KOPT-K1 (cell line): ENCODE data around the gene ACTL7A.
"Not testable (repeated sequence)": the region's sequence is repeated elsewhere in the genome, so short reads cannot be mapped to it uniquely, and the experiment has no call there.

Source experiments
- H3K27ac ChIP-seq: fragments of 200-600 bp; sonication (generic); 2 replicates; pipeline ENCODE4 v1.5.1; 2016; ENCODE audit warnings: antibody characterized with exemption, mild to moderate bottlenecking, low read depth, low read length; ENCODE audit not compliant: poor library complexity, severe bottlenecking
- H3K36me3 ChIP-seq: fragments of 200-600 bp; sonication (generic); 2 replicates; pipeline ENCODE4 v1.5.1; 2017; ENCODE audit warnings: antibody characterized with exemption, mild to moderate bottlenecking, low read length, moderate library complexity; ENCODE audit not compliant: insufficient read depth
- H3K9me3 ChIP-seq: fragments of 200-600 bp; sonication (generic); 2 replicates; pipeline ENCODE4 v1.5.1; 2017; ENCODE audit warnings: antibody characterized with exemption, low read length, mild to moderate bottlenecking; ENCODE audit not compliant: insufficient read depth, poor library complexity, severe bottlenecking

The ACTL7A gene

DNA sequence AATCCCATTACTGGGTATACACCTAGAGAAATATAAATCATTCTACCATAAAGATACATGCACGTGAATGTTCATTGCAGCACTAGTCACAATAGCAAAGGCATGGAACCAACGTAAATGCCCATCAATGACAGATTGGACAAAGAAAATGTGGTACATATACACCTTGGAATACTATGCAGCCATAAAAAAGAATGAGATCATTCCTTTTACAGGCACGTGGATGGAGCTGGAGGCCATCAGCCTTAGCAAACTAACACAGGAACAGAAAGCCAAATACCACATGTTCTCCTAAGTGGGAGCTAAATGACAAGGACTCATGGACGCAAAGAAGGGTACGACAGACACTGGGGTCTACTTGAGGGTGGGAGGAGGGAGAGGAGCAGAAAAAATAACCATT lies 22.5 kb upstream of the ACTL7A start:
- H3K36me3 ChIP-seq, H3K27ac ChIP-seq, H3K9me3 ChIP-seq: not testable (repeated sequence)

DNA sequence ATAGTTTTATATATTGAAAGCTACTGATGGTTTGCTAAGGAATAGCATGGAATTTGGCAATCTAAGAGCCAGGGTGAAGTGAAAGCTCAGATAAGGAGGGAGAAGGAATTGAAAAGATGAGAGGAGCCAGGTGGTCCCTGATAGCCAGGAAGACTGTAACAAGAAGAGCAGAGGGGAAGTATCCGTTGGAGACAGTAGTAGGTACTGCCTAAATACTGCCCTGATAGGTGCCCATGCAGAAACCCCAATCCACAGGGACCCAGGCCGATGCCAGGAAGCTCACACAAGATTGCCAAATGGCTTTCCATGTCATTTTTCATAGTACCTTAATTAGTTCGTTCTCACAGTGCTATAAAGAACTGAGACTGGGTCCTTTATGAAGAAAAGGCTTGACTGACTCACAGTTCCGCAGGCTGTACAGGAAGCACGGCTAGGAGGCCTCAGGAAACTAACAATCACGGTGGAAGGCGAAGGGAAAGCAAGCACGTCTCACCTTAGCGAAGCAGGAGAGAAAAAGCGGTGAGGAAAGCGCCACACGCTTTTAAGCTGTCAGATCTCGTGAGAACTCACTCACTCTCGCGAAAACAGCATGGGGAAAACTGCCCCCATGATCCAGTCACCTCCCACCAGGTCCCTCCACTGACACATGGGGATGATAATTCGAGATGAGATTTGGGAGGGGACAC lies 19.3 kb upstream of the ACTL7A start:
- Histone ChIP-seq H3K9me3 (no peaks in the 10 kb centered on the region), H3K36me3 (no peaks in the 10 kb centered on the region), H3K27ac (no peak overlapping the region)

DNA sequence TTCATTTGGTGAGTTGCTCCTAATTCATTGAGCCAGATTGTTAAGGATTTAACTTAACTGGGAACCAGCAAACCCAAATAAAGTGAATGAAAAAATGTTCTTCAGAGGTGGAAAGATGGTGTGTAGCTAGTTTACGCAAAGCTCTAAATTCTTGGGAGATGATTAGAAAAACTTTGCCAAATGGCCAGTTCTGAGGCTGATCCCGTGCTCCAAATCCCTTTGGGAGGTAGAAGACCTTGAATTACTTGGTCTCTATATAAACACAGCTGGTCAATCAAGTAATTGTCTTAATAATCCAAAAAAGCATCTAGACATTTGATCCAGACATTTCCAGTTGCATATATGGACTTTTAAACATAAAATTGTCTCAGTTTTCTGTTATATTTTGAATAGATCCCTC lies 17.7 kb upstream of the ACTL7A start:
- no peaks in the 10 kb centered on the region for H3K9me3 ChIP-seq
- no peak overlapping the region for H3K27ac ChIP-seq
- H3K36me3 ChIP-seq = no peaks in the 10 kb centered on the region

DNA sequence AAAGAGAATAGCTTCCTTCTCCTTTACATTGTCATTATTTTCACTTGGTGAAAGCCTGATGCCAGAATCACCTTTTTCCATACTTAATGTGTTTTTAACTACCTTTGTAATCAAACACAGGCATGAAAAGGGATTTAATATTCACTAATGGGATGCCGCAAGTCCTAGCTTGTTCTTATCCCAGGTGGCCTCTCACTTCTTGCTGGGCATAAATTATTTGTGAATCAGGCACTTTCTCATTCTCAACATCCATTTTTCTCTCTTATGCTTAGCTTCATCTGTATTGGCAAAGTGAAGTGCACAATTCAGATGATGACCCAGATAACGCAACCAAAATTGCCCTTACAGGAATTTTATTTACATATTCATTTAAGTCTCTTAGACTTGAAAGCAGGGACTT lies 17.2 kb upstream of the ACTL7A start:
- H3K9me3 ChIP-seq = no peaks in the 10 kb centered on the region
- H3K36me3 ChIP-seq = no peaks in the 10 kb centered on the region
- no peak overlapping the region for H3K27ac ChIP-seq

DNA sequence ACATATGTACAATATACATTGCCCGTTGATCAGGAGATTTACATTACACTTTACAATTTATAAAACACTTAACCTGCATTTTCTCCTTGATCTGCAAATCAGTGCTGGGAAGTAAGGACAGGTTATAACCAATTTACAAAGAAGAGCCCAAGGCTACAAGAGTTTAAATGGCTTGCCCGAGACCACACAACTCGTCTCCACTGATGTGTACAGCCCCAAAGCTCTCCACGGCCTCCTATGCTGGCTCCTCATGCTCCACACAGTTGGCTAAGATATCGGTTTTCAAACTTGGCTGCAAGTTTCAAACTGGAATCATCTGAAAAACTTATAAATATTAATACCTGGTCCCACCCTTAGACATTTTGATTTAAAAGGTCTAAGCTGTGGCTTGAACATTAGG lies 16.6 kb upstream of the ACTL7A start:
- Histone ChIP-seq H3K36me3 (no peaks in the 10 kb centered on the region), H3K27ac (no peak overlapping the region), H3K9me3 (no peaks in the 10 kb centered on the region)

DNA sequence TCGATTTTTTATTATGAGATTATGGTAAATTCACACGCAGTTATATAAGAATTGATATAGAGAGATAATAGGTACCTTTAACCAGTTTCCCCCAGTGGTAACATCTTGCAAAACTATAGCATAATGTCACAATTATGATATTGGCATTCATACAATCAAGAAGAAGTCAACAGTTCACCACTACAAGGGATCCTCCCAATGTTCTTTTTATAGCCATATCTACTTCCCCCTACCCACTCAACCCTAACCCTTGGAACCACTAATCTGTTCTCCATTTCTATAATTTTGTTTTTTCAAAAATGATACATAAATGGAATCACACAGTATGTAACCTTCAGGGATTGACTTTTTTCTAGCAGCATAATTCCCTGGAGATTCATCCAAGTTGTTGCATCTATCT lies 16.1 kb upstream of the ACTL7A start:
- no peaks in the 10 kb centered on the region for H3K36me3 ChIP-seq
- H3K9me3 ChIP-seq = no peaks in the 10 kb centered on the region
- H3K27ac ChIP-seq = no peak overlapping the region

DNA sequence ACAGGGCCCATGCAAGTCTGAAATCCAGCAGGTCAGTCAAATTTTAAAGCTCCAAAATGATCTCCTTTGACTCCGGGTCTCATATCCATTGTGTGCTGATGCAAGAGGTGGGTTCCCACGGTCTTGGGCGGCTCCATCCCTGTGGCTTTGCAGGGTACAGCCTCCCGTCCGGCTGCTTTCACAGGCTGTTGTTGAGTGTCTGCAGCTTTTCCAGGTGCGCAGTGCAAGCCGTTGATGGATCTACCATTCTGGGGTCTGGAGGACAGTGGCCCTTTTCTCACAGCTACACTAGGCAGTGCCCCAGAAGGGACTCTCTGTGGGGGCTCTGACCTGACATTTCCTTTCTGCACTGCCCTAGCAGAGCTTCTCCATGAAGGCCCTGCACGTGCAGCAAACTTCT lies 13.8 kb upstream of the ACTL7A start:
- H3K36me3 ChIP-seq, H3K27ac ChIP-seq, H3K9me3 ChIP-seq: not testable (repeated sequence)

DNA sequence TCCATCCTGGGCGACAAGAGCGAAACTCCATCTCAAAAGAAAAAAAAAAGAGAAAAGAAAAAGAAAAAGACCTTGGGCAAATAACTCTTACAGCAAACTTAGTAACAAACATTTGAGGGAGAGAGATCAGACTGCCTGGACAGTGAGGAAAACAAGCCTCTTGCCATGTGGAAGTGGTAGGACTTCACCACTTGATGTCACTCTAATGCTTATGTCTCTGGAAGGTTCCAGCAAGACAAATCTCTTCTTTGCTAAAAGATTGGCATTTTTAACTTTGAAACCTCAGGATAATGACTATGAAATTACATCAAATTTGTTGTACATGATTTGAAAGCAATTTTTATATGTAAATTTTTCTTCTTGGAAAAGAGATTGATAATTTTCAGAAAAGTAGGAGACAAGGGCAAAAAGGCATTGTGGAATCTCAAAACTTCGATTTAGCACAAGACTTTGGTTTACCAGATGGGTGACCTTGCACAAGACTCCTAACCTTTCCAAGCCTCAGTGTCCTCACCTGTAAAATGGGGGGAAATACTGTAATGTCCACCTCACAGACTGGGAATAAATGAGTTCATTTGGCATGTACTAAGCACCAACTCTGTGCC lies 11.7 kb upstream of the ACTL7A start:
- H3K9me3 ChIP-seq = no peaks in the 10 kb centered on the region
- no peak overlapping the region for H3K27ac ChIP-seq
- H3K36me3 ChIP-seq = no peaks in the 10 kb centered on the region

DNA sequence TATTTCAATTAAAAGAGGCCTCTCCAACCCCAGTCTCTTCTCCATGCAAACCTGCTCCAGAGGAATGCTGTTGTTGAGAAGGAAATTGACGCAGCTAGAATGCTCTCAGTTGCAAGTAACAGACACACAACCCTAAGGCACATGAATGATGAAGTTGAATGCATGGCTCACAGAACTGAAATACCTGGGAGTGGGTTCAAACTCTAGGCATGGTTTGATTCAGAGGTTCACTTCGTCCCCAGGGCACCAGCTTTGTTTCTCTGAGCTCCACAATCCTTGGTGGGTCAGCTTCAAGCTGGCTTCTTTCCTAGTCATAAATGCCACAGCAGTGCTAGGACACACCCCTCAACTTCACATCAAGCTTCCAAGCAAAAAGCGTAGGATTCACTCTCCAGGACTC lies 10.9 kb upstream of the ACTL7A start:
- H3K9me3 ChIP-seq = no peaks in the 10 kb centered on the region
- no peak overlapping the region for H3K27ac ChIP-seq
- H3K36me3 ChIP-seq = no peaks in the 10 kb centered on the region

DNA sequence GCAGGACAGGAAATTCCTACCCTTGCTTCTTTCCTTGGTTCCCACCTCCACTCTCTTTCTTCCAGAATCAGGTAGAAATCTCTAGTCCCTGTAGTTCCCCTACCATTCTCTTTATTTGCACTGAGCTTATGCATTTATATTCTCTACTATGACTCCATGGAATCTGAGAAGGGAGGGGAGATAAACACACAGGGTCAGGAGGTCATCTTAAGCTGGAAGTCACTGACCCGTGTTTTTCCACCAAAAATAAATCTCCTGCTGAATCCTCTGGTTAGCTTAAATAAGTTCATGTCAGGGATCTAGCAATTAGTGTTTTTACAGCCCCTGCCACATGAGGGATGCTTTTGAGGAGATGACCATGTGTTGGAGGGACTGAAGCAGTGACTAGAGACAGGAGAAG lies 10.0 kb upstream of the ACTL7A start:
- Histone ChIP-seq H3K36me3 (no peaks in the 10 kb centered on the region), H3K9me3 (no peaks in the 10 kb centered on the region), H3K27ac (no peak overlapping the region)

DNA sequence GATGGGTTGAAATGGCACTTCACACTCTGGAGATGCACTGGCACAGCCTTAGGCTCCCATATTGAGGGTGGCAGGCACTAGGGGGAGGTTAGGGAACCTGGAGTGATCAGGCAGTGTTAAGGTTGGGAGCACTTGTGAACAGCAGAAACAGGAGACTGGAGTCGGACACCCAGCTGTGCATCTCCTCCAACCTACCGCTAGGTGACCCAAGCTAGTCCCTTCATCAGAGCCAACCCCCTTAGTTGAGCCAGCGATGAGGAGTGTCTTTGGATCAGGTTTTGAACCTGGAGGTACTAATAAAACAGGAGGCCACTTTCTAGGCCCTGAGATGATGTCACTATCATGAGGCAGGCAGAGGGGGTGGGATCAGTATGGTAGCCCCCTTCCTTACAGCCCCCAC lies 8.0 kb upstream of the ACTL7A start:
- no peaks in the 10 kb centered on the region for H3K9me3 ChIP-seq
- no peaks in the 10 kb centered on the region for H3K36me3 ChIP-seq
- H3K27ac ChIP-seq = no peak overlapping the region

DNA sequence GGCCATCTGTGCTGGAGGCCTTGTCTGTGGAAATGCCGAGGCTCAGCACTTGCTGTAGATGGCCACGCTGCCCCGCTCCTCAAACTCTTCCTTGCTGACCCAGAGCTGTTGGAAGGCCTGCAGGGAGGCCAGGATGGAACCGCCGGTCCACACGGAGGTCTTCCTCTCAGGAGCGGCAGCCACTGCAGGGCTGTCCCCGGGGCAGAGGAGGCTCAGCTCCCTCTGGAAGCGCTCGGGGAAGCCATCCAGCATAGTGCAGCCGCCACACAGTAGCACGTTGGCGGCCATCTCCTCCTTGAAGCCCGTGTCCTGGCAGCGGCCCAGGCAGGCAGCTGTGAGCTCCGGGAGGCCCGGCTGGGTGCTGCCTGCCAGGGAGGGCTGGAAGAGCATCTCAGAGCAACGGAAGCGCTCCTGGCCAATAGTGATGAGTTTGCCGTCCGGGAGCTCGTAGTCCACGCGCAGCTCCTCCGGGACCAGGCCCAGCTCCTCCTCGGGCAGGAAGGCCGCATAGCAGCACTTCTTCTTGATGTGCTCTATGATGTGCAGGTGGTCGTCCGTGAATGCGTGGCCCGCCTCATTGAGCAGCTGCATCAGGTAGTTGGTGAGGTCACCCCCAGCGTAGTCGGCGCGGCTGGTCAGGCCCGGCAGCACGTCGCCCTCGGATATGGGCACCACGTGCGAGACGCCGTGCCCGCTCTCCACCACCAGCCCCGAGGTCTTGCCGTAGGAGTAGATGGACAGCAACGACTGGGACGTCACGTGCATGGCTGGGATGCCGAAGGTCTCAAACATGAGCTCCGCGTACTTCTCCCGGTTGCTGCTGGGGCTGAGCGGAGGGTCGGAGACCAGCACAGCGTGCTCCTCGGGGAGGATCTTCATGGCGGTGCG lies 7.2 kb upstream of the ACTL7A start:
- Histone ChIP-seq H3K36me3 (no peaks in the 10 kb centered on the region), H3K9me3 (no peaks in the 10 kb centered on the region)

DNA sequence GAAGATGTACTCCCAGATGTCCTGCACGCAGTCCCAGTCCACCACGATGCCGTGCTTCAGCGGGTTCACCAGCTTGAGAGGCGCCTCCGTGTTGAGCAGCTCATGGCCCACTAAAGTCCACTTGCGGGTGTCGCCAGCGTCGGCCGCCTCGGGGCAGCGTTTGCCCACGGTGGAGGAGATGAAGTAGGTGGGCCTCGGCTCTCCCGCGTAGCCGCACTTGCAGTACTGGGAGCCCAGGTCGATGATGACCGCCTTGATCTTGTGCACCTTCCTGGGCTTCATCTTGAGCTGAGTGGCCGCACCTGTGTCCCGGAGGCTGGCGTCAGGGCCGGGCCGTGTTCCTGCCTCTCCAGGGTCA lies 6.6 kb upstream of the ACTL7A start:
- Histone ChIP-seq H3K27ac (no peak overlapping the region), H3K9me3 (no peaks in the 10 kb centered on the region), H3K36me3 (no peaks in the 10 kb centered on the region)

More for the DNA sequence above, 7.2 kb upstream of the ACTL7A start:
- H3K27ac ChIP-seq = no peak overlapping the region

DNA sequence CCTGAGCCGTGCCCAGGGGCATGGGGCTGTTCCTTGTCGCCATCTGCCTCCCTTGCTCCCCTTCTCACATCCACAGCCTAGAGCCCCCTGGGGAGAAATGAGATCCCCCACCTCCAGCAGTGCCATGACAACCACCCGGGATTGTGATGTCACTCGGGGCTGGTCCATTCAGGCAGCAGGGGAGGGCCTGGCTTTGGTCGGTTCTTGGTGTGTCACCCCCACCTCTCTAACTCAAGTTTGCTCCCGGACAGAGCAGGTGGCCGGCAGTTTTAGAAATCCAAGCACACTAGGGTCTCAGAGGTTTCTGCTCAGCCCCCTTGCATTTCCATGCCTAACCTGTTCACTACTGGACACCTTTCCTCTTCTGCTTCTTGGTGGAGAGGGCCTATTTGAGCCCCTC lies 6.2 kb upstream of the ACTL7A start, which contains the start of gene ACTL7B:
TSS of gene ACTL7B (minus strand) at position 99 of the 400 bp plus-strand sequence. CDS start at position 43, 56 bp downstream.
- H3K27ac ChIP-seq = no peak within 1 kb of the TSS
- H3K9me3 ChIP-seq = no peaks in the 10 kb centered on the region
- H3K36me3 ChIP-seq = no peaks in the 10 kb centered on the region

DNA sequence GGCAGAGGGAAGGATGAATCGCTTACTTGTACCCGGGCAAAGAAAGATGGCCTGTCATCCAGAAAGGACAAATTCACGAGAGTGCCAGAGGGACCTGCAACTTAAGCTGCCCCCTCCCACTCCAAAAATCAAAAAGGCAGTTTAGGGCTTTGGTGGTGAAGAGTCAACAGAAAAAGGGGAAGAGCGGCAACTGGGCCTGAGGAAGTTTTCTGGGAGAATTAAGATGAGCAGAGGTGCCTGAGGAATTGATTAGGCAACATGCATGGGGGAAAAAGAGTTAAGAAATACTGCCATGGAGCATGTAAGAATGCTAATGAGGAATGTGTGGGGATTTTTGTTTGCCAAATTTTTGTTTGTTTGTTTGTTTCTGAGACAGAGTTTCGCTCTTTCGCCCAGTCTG lies 4.5 kb upstream of the ACTL7A start:
- no peak overlapping the region for H3K27ac ChIP-seq
- no peaks in the 10 kb centered on the region for H3K36me3 ChIP-seq
- no peaks in the 10 kb centered on the region for H3K9me3 ChIP-seq
